Measurements from ENCODE around the gene ARL6. TPM values are rescaled to one million over a fixed set of nuclear protein-coding genes. Genes with fewer than 3 reads are reported as not detected.

The ARL6 gene
- total RNA-seq, 6 experiments from 2014 or later, result 5.6 to 8.3 (median 7.2) TPM

GRCh38 chr3:97838393-97838792 is 73.8 kb downstream of the ARL6 start:
- Mint-ChIP-seq H3K4me1 (ENCODE audit: low read depth) (peaks cover 14% of the 10 kb centered on the region), H3K27me3 (ENCODE audit: insufficient read depth) (0 out of 2 replicates have a peak, but pooled peaks cover 2% of the 10 kb centered on the region), H3K9me3 (no peaks in the 10 kb centered on the region), H3K36me3 (ENCODE audit: low read depth) (no peaks in the 10 kb centered on the region; the same call in 1 of the 2 replicates), H3K27ac (no peak overlapping the region), H3K4me3 (no peak overlapping the region)
- DNase-seq, result no peak
- TF ChIP-seq, protein P1, sequence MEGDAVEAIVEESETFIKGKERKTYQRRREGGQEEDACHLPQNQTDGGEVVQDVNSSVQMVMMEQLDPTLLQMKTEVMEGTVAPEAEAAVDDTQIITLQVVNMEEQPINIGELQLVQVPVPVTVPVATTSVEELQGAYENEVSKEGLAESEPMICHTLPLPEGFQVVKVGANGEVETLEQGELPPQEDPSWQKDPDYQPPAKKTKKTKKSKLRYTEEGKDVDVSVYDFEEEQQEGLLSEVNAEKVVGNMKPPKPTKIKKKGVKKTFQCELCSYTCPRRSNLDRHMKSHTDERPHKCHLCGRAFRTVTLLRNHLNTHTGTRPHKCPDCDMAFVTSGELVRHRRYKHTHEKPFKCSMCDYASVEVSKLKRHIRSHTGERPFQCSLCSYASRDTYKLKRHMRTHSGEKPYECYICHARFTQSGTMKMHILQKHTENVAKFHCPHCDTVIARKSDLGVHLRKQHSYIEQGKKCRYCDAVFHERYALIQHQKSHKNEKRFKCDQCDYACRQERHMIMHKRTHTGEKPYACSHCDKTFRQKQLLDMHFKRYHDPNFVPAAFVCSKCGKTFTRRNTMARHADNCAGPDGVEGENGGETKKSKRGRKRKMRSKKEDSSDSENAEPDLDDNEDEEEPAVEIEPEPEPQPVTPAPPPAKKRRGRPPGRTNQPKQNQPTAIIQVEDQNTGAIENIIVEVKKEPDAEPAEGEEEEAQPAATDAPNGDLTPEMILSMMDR (IDR thresholded peaks at IDR 0.05), result no peak

GRCh38 chr3:97839944-97840343 is 75.4 kb downstream of the ARL6 start:
- DNase-seq, result no peak
- H3K27ac Mint-ChIP-seq, result no peak overlapping the region
- no peak overlapping the region for H3K4me3 Mint-ChIP-seq
- 0 out of 2 replicates have a peak, but pooled peaks cover 2% of the 10 kb centered on the region for H3K27me3 Mint-ChIP-seq (ENCODE audit: insufficient read depth)
- TF ChIP-seq, protein P1 (IDR thresholded peaks at IDR 0.05), result no peak
- no peaks in the 10 kb centered on the region for H3K36me3 Mint-ChIP-seq (ENCODE audit: low read depth)
- no peaks in the 10 kb centered on the region for H3K9me3 Mint-ChIP-seq
- H3K4me1 Mint-ChIP-seq (ENCODE audit: low read depth), result peaks cover 14% of the 10 kb centered on the region

DNA sequence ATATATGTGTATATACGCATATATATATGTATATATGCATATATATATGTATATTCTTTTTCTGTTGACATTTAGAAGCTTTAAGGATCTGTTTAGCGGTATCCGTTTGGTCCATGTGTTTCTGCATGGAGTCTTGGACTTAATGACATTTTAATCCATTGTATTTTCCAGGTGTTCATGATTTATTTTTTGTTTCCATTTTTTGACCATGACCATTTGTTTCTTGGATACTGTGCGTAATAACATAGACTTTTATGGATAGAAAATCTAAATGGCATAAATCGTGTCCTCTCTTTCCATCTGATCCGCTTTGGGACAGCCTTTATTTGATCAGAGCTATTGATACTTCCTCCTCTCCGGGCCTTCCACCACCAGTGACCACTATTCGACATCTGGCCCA is 76.7 kb downstream of the ARL6 start:
- H3K36me3 Mint-ChIP-seq (ENCODE audit: low read depth), result no peaks in the 10 kb centered on the region
- 0 out of 2 replicates have a peak, but pooled peaks cover 2% of the 10 kb centered on the region for H3K27me3 Mint-ChIP-seq (ENCODE audit: insufficient read depth)
- no peak overlapping the region for H3K4me3 Mint-ChIP-seq
- no peak overlapping the region for H3K27ac Mint-ChIP-seq
- TF ChIP-seq, protein P1 (IDR thresholded peaks at IDR 0.05), result no peak
- no peak for DNase-seq
- H3K9me3 Mint-ChIP-seq, result no peaks in the 10 kb centered on the region
- peaks cover under 1% of the 10 kb centered on the region; the same call in 1 of the 2 replicates for H3K4me1 Mint-ChIP-seq (ENCODE audit: low read depth)

- H3K4me1 Mint-ChIP-seq (ENCODE audit: low read depth), result no peaks in the 10 kb centered on the region
- peaks cover 2% of the 10 kb centered on the region; the same call in 1 of the 2 replicates for H3K36me3 Mint-ChIP-seq (ENCODE audit: low read depth)
- 0 out of 2 replicates have a peak, but pooled peaks cover 2% of the 10 kb centered on the region for H3K27me3 Mint-ChIP-seq (ENCODE audit: insufficient read depth)
- no peak overlapping the region for H3K27ac Mint-ChIP-seq
- DNase-seq, result no peak
- H3K9me3 Mint-ChIP-seq, result no peaks in the 10 kb centered on the region
- TF ChIP-seq, protein P1 (IDR thresholded peaks at IDR 0.05), result no peak
- no peak overlapping the region for H3K4me3 Mint-ChIP-seq
Observed at GRCh38 chr3:97841956-97842355, 77.4 kb downstream of the ARL6 start.

DNA sequence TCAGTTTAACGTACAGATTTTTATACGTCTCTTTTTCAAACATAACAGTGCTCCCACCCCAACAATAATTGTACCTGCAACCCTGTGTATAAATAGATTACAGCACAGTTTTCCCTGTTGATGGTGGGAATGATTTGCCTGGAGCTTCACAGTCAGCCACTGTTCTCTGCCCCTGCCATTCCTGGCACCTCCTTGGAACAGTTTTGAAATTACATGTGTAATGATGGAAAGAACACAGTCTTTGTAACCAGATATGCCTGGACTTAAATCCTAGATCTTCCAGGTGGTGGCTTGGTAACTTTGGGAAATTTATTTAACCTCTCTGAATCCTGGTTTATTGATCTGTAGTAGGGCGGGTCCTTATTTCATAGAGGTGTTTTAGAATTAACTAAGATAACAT is 84.2 kb downstream of the ARL6 start:
- DNase-seq, result no peak
- peaks cover 9% of the 10 kb centered on the region for H3K36me3 Mint-ChIP-seq (ENCODE audit: low read depth)
- peaks cover 4% of the 10 kb centered on the region for H3K9me3 Mint-ChIP-seq
- no peak overlapping the region for H3K4me3 Mint-ChIP-seq
- H3K4me1 Mint-ChIP-seq (ENCODE audit: low read depth), result no peaks in the 10 kb centered on the region
- TF ChIP-seq, protein P1 (IDR thresholded peaks at IDR 0.05), result no peak
- H3K27me3 Mint-ChIP-seq (ENCODE audit: insufficient read depth), result no peaks in the 10 kb centered on the region
- no peak overlapping the region for H3K27ac Mint-ChIP-seq

Other genes starting within 250 kb of the ARL6 start
- 10 to 100 TPM; 10.7 to 14.1 (median 12.8) TPM for gene CRYBG3, start 57.3 kb downstream of the ARL6 start, total RNA-seq (2021; fragmentation: NEBNext Ultra II Directional; extraction: Animal tissue kit (Norgen Biotek cat#: 25700))
- gene RIOX2, start 207.7 kb downstream of the ARL6 start, total RNA-seq (2021; fragmentation: NEBNext Ultra II Directional; extraction: Animal tissue kit (Norgen Biotek cat#: 25700)), result 10 to 100 TPM; 27.3 to 38.4 (median 31.3) TPM

Measured in HFFc6 (cell line).